Breast epithelium (tissue), 3 donors: ENCODE results near the gene TSKS.

ENCODE experiments used
- CTCF ChIP-seq, 3 donors: fragments of 450-650 bp; IDR thresholded peaks; one replicate each; pipeline ENCODE4 v1.5.1; 2016 to 2017; ENCODE audit warnings: antibody characterized with exemption in 3 of 3, mild to moderate bottlenecking in 3 of 3, moderate library complexity in 3 of 3
- POLR2A ChIP-seq: fragments of 450-650 bp; IDR thresholded peaks from one replicate; pipeline ENCODE4 v1.6.1; 2016; ENCODE audit warnings: antibody characterized with exemption, mild to moderate bottlenecking, moderate library complexity
- POLR2AphosphoS5 ChIP-seq, 3 donors: sonication (generic); formaldehyde crosslinking; IDR thresholded peaks; one replicate each; pipeline ENCODE4 v1.6.1; 2017; ENCODE audit warnings: antibody characterized with exemption in 3 of 3

- TF ChIP-seq CTCF (IDR thresholded peaks at IDR 0.05) (no peak), POLR2AphosphoS5 (IDR thresholded peaks at IDR 0.05) (no peak), POLR2A (no peak)
Observed at GRCh38 chr19:49761249-49761624, 1.9 kb downstream of the TSKS start.
